ENCODE measurements around the gene ROBO3. TPM values are rescaled to one million over a fixed set of nuclear protein-coding genes. Genes with fewer than 3 reads are reported as not detected.

The ROBO3 gene
- total RNA-seq (10 to 100 TPM in 2 of 4 donors, 1 to 10 TPM in 2; 9.8 to 11.0 (median 10.2) TPM), polyA plus RNA-seq (15.4 TPM)
- long read RNA-seq, donor 1, partial matches to known transcripts, result 3 of 9 reads
- long read RNA-seq, donor 1, other reads (novel, unspliced or antisense), result 6 of 9 reads
- long read RNA-seq, donor 2, partial matches to known transcripts, result 2 of 3 reads
- long read RNA-seq, donor 2, other reads (novel, unspliced or antisense), result 1 of 3 reads
- long read RNA-seq, donor 3, partial matches to known transcripts, result 5 of 10 reads
- long read RNA-seq, donor 3, other reads (novel, unspliced or antisense), result 5 of 10 reads
- long read RNA-seq, donor 4, partial matches to known transcripts, result 1 of 2 reads
- long read RNA-seq, donor 4, other reads (novel, unspliced or antisense), result 1 of 2 reads

GRCh38 chr11:124865181-124865901 is at the start of gene ROBO3:
Gene ROBO3, plus strand, starts transcription at chr11:124865432. Its CDS starts 146 bp downstream, at chr11:124865578.
- DNase-seq (peak in 1 of 3 donors; percentile 31), ATAC-seq (no peak)
- WGBS, result 3% methylated on average over 53 of the region's 53 CpGs
- Histone ChIP-seq H3K27ac (ENCODE audit: low read length) (no peak within 1 kb of the TSS), H3K4me3 (ENCODE audit: low read length) (peak within 1 kb of the TSS; percentile 31), H3K9me3 (ENCODE audit: control insufficient read depth, low read length) (no peaks in the 10 kb centered on the region), H3K27me3 (ENCODE audit: control insufficient read depth, insufficient read depth) (peaks cover 2% of the 10 kb centered on the region), H3K4me1 (ENCODE audit: control insufficient read depth, insufficient read depth, low read length) (no peaks in the 10 kb centered on the region)
- intact Hi-C loops (cut with DNase I), result no loop called here

GRCh38 chr11:124817036-124817435 is 48.2 kb upstream of the ROBO3 start:
- Histone ChIP-seq H3K27ac (ENCODE audit: low read length) (no peak overlapping the region), H3K27me3 (ENCODE audit: control insufficient read depth, insufficient read depth) (no peaks in the 10 kb centered on the region), H3K4me1 (ENCODE audit: control insufficient read depth, insufficient read depth, low read length) (no peaks in the 10 kb centered on the region), H3K4me3 (ENCODE audit: low read length) (no peak overlapping the region), H3K9me3 (ENCODE audit: control insufficient read depth, low read length) (no peaks in the 10 kb centered on the region)
- ATAC-seq (no peak), DNase-seq (no peak)
- intact Hi-C loops (cut with DNase I), result no loop called here
- 88% methylated on average over 3 of the region's 3 CpGs for WGBS

GRCh38 chr11:124821995-124822730 is 43.1 kb upstream of the ROBO3 start:
- DNase-seq (no peak), ATAC-seq (no peak)
- intact Hi-C loops (cut with DNase I), result no loop called here
- WGBS, result 63% methylated on average over 6 of the region's 6 CpGs
- no peak overlapping the region for H3K27ac ChIP-seq (ENCODE audit: low read length)
- no peaks in the 10 kb centered on the region for H3K9me3 ChIP-seq (ENCODE audit: control insufficient read depth, low read length)
- H3K4me3 ChIP-seq (ENCODE audit: low read length), result no peak overlapping the region
- H3K27me3 ChIP-seq (ENCODE audit: control insufficient read depth, insufficient read depth), result no peaks in the 10 kb centered on the region
- H3K4me1 ChIP-seq (ENCODE audit: control insufficient read depth, insufficient read depth, low read length), result no peaks in the 10 kb centered on the region

GRCh38 chr11:124823512-124824376 is 41.5 kb upstream of the ROBO3 start:
- intact Hi-C loops (cut with DNase I), result no loop called here
- 74% methylated on average over 8 of the region's 8 CpGs for WGBS
- no peaks in the 10 kb centered on the region for H3K9me3 ChIP-seq (ENCODE audit: control insufficient read depth, low read length)
- ATAC-seq (no peak), DNase-seq (no peak)
- H3K27me3 ChIP-seq (ENCODE audit: control insufficient read depth, insufficient read depth), result no peaks in the 10 kb centered on the region
- H3K4me3 ChIP-seq (ENCODE audit: low read length), result no peak overlapping the region
- H3K27ac ChIP-seq (ENCODE audit: low read length), result no peak overlapping the region
- H3K4me1 ChIP-seq (ENCODE audit: control insufficient read depth, insufficient read depth, low read length), result no peaks in the 10 kb centered on the region

- no peak overlapping the region for H3K4me3 ChIP-seq (ENCODE audit: low read length)
- no peaks in the 10 kb centered on the region for H3K4me1 ChIP-seq (ENCODE audit: control insufficient read depth, insufficient read depth, low read length)
- H3K9me3 ChIP-seq (ENCODE audit: control insufficient read depth, low read length), result no peaks in the 10 kb centered on the region
- DNase-seq (no peak), ATAC-seq (no peak)
- H3K27me3 ChIP-seq (ENCODE audit: control insufficient read depth, insufficient read depth), result no peaks in the 10 kb centered on the region
- intact Hi-C loops (cut with DNase I), result no loop called here
- WGBS, result 75% methylated on average over 3 of the region's 3 CpGs
- H3K27ac ChIP-seq (ENCODE audit: low read length), result no peak overlapping the region
Observed at GRCh38 chr11:124825876-124826275, 39.4 kb upstream of the ROBO3 start.

GRCh38 chr11:124829986-124830385 is 35.2 kb upstream of the ROBO3 start:
- Histone ChIP-seq H3K4me3 (ENCODE audit: low read length) (no peak overlapping the region), H3K27ac (ENCODE audit: low read length) (no peak overlapping the region)
- intact Hi-C loops (cut with DNase I), result loop anchor here in 3 of 4 donors (10.0 kb wide), 3 partner anchors 65 to 425 kb away; partner anchors contain the start of gene ESAM (in 2 of the 3)

GRCh38 chr11:124830749-124831148 is 34.5 kb upstream of the ROBO3 start:
- Histone ChIP-seq H3K4me3 (ENCODE audit: low read length) (no peak overlapping the region), H3K27ac (ENCODE audit: low read length) (no peak overlapping the region), H3K9me3 (ENCODE audit: control insufficient read depth, low read length) (no peaks in the 10 kb centered on the region), H3K27me3 (ENCODE audit: control insufficient read depth, insufficient read depth) (no peaks in the 10 kb centered on the region), H3K4me1 (ENCODE audit: control insufficient read depth, insufficient read depth, low read length) (no peaks in the 10 kb centered on the region)
- WGBS, result 88% methylated on average over 3 of the region's 3 CpGs
- intact Hi-C loops (cut with DNase I), result loop anchor here in 3 of 4 donors (10.0 kb wide), 3 partner anchors 66 to 426 kb away; partner anchors contain the start of gene ESAM (in 2 of the 3)
- DNase-seq (no peak), ATAC-seq (no peak)

More at GRCh38 chr11:124829986-124830385, 35.2 kb upstream of the ROBO3 start:
- DNase-seq (no peak), ATAC-seq (no peak)
- Histone ChIP-seq H3K4me1 (ENCODE audit: control insufficient read depth, insufficient read depth, low read length) (no peaks in the 10 kb centered on the region), H3K27me3 (ENCODE audit: control insufficient read depth, insufficient read depth) (no peaks in the 10 kb centered on the region), H3K9me3 (ENCODE audit: control insufficient read depth, low read length) (no peaks in the 10 kb centered on the region)
- 73% methylated on average over 3 of the region's 3 CpGs for WGBS

- Histone ChIP-seq H3K4me3 (ENCODE audit: low read length) (no peak overlapping the region), H3K27ac (ENCODE audit: low read length) (no peak overlapping the region), H3K9me3 (ENCODE audit: control insufficient read depth, low read length) (no peaks in the 10 kb centered on the region), H3K27me3 (ENCODE audit: control insufficient read depth, insufficient read depth) (no peaks in the 10 kb centered on the region), H3K4me1 (ENCODE audit: control insufficient read depth, insufficient read depth, low read length) (no peaks in the 10 kb centered on the region)
- no peak for ATAC-seq
- intact Hi-C loops (cut with DNase I), result loop anchor here in 3 of 4 donors (10.0 kb wide), 3 partner anchors 67 to 427 kb away; partner anchors contain the start of gene ESAM (in 2 of the 3)
- 95% methylated on average over 2 of the region's 2 CpGs for WGBS
- DNase-seq, result no peak
Observed at GRCh38 chr11:124831897-124832296, 33.3 kb upstream of the ROBO3 start.

GRCh38 chr11:124832571-124832970 is 32.7 kb upstream of the ROBO3 start:
- Histone ChIP-seq H3K4me1 (ENCODE audit: control insufficient read depth, insufficient read depth, low read length) (no peaks in the 10 kb centered on the region), H3K27me3 (ENCODE audit: control insufficient read depth, insufficient read depth) (no peaks in the 10 kb centered on the region), H3K9me3 (ENCODE audit: control insufficient read depth, low read length) (no peaks in the 10 kb centered on the region), H3K27ac (ENCODE audit: low read length) (no peak overlapping the region), H3K4me3 (ENCODE audit: low read length) (no peak overlapping the region)
- ATAC-seq (no peak), DNase-seq (no peak)
- intact Hi-C loops (cut with DNase I), result loop anchor here in 3 of 4 donors (10.0 kb wide), 3 partner anchors 68 to 428 kb away; partner anchors contain the start of gene ESAM (in 2 of the 3)
- 79% methylated on average over 4 of the region's 4 CpGs for WGBS

Data from right cardiac atrium (tissue), 5 donors.